CD4-positive, alpha-beta T cell treated with Interleukin-4 for 1 hour (primary cell): ENCODE data around the gene ABI2.

Experiments
- DNase-seq, 2 donors: peaks; one replicate each; pipeline ENCODE4 v3.0.0-alpha.2; 2020 to 2022

ABI2 gene

DNA sequence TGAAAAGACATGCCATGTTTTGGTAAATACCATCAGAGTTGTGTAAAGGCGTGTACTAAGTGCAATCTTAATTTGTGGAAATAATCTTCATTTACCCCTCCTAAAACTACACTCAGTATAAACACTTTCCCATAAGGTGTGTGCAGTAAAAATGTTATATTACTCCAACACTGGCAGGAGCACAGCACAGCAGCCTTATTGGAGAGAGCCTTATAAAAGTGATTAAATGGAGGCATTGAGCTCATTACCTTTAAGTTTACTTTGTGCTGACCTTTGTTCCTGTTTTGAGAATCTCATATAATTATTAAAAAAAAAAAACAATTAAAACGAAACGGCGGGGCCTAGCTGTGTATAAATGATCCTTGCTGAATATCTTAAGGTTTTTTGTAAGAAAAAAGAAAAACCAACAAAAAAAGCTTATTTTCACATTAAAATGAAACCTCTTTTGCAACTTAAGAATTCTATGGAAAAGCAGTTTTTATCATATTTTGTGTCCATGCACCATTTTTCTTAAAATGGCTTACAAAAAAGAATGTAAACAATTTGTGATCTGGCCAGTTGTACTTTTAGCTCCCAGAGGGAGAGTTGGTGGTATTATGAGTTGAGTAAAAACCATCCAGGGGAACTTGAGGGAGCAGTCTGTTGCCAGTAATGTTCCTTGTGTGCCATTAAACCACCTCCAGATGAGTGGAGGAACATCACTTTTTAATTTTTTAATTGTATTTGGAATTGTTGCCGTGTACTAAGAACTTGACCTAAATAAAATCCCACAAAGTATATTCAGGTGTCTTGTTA lies 103.4 kb downstream of the ABI2 start:
- no peak for DNase-seq

DNA sequence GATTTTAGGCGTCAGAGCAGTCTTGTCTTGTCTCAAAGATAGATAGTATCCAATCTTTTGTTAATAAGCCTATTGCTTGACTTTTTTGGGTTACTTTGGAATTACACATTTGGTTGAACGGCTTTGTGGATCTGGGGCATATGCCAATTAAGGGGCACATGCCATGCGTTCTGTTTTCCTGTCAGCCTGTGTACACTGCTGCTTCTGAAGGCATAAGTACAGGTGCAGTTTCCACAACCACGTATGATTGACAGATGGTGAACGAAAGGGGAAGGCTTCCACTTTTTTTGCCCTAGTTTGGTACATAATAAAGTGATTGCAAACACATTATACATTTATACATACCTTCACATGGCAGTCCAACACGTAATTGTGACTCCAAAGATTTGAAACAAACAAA lies 104.6 kb downstream of the ABI2 start:
- no peak for DNase-seq

DNA sequence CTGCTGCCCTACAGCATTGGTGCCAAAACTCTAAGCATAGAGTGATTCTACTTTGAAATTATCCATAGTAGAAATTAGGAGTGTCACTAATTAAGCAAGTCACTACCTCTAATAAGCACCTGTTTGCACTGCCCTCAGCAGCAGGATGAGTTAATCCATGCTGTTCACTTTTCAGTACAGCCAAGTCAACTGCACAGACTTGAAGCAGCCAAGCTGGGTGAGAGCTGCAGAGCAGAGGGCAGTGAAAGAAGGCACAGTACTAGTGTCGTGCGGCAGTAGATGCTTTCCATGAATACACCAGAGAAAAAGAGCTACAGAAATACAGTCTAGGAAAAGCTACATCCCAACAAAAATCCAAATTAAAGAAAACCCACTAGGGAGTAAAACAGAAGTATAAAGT lies 108.3 kb downstream of the ABI2 start:
- DNase-seq = no peak

DNA sequence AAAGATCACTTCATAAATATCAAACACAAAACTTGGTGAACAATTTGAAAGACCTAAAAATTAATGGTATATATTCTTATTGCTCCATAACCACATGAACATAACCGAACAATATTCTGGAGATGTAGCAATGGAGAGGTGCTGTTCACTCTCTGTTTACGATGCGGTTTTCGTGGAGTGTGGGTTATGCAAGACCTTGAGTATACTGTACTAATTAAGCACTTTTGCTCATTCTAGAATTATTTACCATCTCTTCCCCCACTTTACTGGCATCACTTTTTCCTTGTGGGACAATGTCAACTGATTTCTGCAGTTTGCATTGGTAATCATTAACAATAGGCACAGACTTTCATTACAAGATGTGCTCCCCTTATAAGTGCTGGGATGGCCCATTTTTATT lies 109.3 kb downstream of the ABI2 start:
- DNase-seq = no peak

DNA sequence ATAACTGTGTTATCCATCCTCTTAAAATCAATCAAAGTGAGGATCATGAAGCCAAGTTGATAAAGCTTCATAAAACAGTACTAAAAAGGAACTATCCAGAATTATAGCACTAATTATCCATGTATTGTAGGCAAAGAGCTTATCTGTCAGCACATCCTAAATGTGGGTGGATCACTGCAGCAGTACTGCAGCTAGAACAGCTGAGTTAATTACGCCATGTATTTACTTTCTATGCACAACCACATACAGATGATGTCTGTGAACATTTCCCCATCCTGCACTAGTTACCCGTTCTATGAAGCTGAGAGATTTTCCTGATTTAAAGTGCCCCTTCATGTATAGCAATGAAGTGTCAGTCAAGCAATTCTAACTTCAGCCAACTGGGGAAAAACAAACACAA lies 110.3 kb downstream of the ABI2 start:
- no peak for DNase-seq

DNA sequence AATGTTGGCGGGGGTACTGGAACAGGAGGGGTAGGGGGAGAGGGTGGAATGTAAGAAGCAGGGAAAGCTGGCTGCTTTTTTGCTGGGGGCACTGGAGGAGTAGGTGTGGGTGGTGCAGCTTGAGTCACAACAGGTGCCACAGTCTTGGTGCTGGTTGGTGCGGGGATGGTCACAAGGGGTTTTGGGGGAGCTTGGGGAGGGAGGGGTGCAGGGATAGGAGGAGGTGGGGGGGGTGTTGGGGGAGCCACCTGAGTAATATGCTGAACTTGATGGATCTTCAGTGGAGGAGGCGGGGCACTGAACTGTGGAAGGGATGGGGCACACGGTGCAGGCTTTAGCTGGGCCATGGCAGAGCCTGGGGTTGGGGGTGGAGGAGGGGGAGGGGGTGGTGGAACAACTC lies 112.5 kb downstream of the ABI2 start:
- no peak for DNase-seq

DNA sequence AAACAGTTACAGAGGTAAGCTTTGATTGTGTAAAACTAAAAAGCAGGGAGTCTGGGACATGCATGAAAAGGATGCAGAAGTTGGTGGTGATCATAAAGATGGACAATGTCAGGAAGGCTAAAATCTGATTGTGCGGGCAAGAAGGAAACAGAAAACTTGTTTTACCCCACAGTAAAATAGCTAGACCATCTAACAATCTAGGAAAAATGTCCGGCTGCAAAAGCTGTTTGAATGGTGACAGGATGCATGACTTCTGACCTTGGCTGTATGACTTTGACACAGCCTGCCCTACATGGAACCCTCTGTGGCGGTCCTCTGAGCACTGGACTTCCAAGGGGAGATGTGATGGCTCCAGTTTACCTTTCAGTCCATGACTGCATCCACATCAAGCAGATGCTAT lies 113.3 kb downstream of the ABI2 start:
- DNase-seq = no peak

DNA sequence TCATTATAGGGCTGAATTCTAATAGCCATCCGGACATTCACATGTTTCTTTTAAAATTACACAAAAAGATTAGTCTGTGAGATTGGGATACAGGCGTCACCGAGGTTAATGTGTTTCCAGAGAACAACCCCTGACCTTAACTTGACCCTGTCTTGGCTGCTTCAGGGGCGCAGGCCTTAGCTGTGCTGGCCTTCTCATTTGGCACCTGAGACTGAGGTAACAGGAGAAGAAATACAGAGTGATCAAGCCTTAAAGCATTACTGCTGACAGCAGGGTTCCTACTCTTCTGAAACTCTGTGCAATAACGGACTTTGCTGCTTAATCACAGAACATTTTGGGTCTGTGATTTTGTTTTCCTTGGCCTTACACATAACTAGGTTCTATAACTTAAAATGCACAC lies 114.3 kb downstream of the ABI2 start:
- no peak for DNase-seq

DNA sequence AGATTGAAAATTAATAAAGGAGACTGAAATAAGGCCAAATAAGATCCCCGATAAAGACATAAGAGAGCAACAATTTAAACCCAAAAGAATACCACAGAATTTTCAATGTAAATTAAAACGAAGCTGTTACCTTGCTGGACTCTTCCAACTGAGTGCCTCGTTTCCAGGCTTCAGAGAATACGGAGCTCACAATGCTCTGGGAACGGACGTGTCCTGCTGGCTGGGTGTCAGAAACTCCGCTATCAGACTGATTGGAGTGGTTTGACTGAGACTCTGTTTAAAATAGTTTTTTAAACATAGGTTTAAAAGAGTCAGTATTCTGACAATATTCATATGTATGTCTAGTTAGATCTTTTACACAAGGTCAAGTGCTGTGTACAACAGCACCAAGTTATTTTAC lies 116.5 kb downstream of the ABI2 start:
- no peak for DNase-seq

DNA sequence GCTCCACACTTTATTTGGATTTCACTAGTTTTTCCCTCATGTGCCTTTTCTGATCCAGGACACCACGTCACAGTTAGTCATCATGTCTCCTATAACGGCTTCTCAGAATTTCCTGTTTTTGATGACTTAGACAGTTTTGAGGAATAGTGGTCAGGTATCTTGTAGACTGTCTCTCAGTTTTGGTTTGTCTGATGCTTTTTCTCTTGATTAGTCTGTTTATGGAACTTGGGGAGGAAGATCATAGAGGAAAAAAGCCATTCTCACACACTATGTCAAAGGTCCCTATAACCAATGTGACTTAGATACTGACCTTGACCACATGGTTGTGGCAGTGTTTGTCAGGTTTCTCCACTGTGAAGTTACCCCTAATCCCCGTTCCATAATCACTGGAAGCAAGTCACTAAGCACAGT lies 117.9 kb downstream of the ABI2 start:
- DNase-seq = no peak

DNA sequence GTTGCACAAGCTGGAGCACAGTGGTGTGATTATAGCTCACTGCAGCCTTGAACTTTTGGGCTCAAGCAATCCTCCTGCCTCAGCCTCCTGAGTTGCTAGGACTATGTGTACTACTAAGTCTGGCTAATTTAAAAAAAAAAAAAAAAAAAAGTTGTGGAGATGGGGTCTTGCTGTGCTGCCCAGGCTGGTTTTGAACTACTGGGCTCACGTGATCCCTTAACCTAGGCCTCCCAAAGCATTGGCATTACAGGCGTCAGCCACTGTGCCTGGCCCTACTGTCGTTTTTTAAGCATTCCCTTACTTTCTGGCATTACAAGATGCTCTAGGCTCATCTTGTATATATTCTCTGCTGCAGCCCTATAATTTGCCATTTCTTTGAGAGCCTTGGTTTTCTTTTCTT lies 118.6 kb downstream of the ABI2 start:
- no peak for DNase-seq

DNA sequence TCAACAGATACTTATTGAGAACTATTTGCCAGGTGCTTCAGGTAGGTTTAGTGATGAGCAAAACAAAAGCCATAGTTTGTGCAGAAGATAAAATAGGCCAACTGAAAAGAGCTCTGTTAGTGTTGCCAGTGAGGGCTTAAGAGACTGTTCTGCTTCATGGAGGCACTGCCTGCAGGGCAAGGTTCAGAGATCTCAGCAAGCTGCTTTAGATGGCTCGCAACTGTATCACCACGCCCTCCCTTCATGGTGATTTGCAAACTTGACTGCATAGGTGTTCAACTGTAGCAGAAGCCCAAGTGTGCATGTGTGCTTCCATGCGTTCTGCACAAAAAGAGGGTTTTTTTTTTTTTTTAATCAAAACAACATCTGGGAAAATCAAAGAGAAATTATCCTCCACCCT lies 122.4 kb downstream of the ABI2 start:
- DNase-seq = no peak

DNA sequence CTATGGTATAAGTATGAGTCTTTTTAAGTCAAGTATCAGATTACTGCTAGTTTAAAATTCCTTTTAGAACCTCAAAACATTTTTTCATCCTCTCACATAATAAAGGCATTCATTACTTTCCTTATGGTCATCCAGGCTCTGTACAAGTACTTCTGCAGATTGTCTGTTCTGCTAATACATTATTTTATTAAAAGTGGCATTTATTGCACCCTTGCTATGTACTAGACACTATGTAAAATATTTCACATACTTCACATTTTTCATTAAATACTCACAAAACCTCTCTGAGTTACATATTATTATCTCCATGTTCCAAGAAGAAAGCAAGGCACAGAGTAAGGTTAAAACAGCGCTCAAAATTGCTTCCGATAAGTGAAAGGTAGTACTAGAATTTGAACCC lies 122.8 kb downstream of the ABI2 start:
- no peak for DNase-seq

DNA sequence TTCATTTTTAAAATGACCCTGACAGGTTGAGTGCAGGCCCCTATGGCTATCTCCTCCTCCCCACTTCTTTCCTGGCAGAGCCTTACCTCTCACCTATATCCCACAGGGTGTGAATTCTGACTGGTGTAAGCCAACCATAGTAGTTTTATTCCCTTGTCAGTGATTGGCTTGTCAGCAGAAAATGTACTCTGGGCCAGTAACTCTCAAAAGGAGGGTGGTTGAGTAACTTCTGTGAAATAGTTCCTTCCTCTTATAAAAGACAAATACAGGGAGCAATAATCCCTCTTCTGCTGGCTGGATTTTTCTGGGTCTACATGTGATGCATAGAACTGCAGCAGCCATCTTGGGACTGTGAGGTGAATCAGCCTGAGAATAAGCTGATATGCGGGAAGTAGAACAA lies 123.5 kb downstream of the ABI2 start:
- DNase-seq = no peak

DNA sequence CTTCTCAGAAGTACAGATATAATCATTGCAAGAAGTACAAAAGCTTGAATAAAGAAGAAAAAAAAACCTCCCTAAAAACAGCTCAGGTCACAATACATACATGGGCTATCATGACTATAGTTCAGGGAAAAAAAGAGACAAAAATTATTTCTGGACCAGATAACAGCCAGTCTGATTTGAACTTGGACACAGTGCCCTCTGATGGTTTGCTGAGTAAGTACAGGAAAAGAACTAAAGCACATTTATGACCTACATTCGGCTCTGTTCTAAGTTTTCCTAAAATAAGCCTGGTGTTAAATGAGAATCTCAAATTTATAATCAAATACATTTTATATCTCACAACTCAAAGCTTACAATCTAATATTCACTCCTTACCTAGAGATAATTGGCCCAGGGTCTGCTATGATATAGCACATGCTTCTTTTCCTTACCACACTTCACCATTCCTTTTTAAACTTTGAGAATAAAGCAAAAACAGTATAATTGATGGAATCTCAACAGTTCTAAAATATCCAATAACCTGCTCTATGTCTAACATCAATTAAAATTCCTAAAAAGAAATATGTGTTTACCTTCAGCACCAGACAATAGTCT lies 125.8 kb downstream of the ABI2 start:
- peak; percentile 26 to 59 for DNase-seq

DNA sequence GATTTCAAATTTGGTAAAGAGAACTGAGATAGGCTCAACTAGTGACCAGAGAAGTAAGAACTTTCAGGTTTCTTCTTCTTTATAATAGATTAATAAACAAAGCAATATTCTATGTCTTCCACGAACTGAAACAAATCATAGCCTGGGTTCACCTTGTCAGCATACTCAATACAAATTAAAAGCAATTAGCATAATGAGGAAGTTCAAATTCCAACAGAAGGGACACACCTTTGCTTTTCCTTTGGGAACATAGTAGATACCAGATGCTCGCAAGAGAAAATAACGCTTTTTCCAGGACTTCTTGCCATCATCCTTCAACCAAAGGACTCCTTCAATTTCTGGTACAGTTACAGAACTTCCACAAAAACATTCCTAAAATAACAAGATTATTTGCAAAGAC lies 127.0 kb downstream of the ABI2 start:
- DNase-seq = no peak

DNA sequence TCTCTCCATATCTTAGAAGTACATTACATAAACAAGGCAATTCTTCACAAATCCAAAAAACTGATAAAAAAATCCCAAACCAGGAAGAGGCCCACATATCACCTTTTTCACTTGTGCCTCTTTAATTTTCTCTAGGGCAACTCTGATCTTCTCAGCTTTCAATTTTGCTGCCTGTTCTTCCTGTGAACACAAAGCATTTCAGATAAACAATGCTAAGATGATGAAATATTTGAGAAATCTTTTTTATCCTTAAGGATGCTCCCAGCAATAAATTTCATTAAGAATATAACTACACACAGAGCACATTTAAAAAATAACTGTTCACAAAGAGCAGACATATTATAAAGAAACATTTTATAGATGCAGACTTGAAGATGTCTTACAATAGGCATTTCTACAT lies 133.6 kb downstream of the ABI2 start:
- no peak for DNase-seq

DNA sequence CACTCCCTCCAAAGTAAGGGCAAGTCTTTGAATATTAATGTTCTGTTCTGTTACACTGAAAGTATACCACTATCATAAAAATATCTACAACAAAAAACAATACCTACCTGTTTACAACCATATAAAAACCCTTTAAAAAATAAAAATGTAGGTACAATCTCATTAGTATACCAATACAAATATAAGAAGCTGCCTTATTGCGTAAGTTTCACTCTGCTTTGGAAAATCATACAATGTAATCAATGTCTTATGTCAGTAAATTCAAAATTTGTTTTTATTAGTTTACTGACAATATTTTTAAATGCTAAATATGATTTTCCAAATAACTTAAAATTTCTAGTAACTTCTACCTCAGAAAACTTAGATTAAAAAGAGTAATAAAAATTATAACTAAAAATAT lies 134.1 kb downstream of the ABI2 start:
- no peak for DNase-seq

DNA sequence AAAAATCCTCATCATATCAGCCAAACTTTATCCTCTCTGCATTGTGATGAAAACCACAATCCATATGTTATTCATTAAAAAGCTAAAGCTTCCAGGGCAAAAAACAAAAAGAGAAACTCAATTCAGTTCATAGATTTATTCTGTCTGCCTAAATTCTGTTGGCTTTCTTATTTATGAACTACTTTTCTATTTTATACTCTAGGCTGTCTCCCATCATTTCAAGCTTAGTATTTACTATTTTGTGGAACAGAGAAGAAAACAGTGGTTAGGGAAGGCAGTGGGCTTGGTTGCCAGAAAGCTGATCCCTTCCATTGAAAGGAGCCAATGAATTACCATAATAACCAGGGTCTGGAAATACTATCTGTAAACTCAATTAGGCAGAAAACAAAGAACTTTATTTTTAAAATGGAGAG lies 135.1 kb downstream of the ABI2 start:
- no peak for DNase-seq

DNA sequence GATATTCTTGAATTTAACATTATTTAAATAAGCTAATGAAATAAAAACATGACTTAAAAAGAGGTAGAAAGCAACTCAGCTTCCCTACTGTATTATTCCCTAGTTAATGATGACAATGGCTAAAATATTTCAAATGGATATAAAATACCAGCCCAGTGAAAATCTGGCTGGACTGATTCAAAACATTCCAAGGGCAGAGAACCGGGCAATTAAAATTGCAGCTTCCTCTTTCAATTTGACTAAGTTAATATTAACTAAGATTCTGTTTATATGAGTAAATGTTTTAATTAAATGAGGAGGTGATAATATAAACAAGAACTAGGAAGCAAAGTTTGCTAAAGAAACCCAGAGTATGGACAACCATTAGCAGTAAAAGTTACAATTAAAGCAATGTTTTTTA lies 141.4 kb downstream of the ABI2 start:
- no peak for DNase-seq

DNA sequence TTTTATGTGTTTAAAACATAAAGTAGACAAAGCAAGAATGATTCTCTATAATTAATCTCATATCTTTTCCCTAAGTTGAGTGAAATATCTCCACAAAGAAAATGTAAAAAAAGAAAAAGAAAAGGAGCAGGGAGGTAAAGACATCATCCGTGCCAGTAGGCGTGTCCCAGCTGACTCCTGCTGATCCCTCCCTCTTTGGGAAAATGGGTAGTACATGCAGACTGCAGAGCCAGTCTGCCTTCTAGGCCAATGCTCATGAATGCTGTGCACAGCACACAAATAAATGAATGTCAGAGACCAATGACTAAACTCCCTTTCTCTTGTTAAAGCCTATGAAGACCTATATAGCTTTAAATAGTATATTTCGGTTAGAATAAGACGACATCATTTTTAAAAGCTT lies 142.2 kb downstream of the ABI2 start:
- no peak for DNase-seq

DNA sequence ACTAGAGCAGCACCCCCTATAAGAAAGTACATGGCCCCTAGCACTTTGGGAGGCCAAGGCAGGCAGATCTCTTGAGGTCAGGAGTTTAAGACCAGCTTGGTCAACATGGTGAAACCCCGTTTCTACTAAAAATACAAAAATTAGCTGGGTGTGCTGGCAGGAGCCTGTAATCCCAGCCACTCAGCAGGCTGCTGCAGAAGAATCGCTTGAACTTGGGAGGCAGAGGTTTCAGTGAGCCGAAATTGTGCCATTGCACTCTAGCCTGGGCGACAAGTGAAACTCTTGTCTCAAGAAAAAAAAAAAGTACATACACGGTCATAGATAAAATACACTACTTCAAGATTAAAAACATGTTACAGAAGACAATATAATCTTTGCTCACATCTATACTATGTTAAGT lies 143.1 kb downstream of the ABI2 start:
- no peak for DNase-seq

DNA sequence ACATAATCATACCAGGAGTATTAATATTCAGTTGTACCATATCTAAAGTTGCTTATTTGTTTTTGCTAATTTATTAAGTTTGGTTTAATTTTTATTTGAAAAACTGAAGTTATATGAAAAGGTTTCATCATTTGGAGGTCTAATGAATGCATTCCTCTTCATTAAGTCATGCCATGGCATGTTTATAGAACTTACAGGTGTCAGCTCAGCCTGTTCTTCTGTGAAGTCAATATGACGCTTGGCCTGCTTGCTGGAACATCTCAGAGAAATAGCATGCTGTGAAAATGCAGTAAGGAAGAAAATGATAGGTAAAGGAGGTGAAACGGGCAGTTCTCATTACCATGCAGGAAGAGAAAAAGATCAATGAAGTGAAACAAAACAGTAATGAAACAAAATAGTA lies 148.7 kb downstream of the ABI2 start:
- no peak for DNase-seq

DNA sequence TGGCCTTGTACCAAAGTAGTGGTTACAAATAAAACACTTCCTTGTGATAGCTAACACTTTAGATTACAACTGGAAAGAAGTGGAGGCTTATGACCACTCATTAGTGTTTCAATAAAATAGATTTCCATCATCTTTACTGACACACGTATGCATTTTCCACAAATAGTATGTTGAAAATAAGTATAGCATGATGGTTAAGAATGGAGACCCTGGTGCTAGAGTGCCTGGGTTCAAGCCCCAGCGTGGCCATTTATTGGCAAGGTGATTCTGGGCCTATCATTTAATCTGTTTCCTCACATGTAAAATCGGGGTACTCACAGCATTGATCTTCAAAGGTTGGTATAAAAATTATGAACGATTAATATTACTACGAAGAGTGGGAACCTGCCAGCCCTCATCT lies 152.4 kb downstream of the ABI2 start:
- DNase-seq = no peak
